ENCODE data around the gene CAMTA1.

CAMTA1 gene

GRCh38 chr1:7558481-7558880, 773.2 kb downstream of the CAMTA1 start:
- H3K4me3 ChIP-seq (ENCODE audit: low read length): no peak overlapping the region
- H3K27ac ChIP-seq (ENCODE audit: low read length): no peak overlapping the region
- TF ChIP-seq EZH2phosphoT487 (IDR thresholded peaks at IDR 0.05; ENCODE audit: low read length) (no peak), EZH2 (optimal IDR thresholded peaks at IDR 0.05; ENCODE audit: low read depth, low read length) (no peak)
- TF ChIP-seq, protein P1, sequence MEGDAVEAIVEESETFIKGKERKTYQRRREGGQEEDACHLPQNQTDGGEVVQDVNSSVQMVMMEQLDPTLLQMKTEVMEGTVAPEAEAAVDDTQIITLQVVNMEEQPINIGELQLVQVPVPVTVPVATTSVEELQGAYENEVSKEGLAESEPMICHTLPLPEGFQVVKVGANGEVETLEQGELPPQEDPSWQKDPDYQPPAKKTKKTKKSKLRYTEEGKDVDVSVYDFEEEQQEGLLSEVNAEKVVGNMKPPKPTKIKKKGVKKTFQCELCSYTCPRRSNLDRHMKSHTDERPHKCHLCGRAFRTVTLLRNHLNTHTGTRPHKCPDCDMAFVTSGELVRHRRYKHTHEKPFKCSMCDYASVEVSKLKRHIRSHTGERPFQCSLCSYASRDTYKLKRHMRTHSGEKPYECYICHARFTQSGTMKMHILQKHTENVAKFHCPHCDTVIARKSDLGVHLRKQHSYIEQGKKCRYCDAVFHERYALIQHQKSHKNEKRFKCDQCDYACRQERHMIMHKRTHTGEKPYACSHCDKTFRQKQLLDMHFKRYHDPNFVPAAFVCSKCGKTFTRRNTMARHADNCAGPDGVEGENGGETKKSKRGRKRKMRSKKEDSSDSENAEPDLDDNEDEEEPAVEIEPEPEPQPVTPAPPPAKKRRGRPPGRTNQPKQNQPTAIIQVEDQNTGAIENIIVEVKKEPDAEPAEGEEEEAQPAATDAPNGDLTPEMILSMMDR (IDR thresholded peaks at IDR 0.05; ENCODE audit: low read length): no peak
- H3K9ac ChIP-seq (ENCODE audit: low read length): no peak overlapping the region
- no peaks in the 10 kb centered on the region for H3K4me1 ChIP-seq (ENCODE audit: low read length)
- H3K9me2 ChIP-seq (replicated peaks; ENCODE audit: insufficient read depth, low read length): no peaks in the 10 kb centered on the region
- H3K4me2 ChIP-seq (ENCODE audit: low read depth, low read length): no peak overlapping the region
- no peaks in the 10 kb centered on the region for H3K36me3 ChIP-seq (replicated peaks; ENCODE audit: insufficient read depth, low read length)
- H2AFZ ChIP-seq (ENCODE audit: low read length): no peak overlapping the region
- H3K27me3 ChIP-seq (replicated peaks; ENCODE audit: insufficient read depth, low read length): peaks cover 99% of the 10 kb centered on the region
- H3K79me2 ChIP-seq (ENCODE audit: low read length): no peaks in the 10 kb centered on the region
- no peak for DNase-seq
- H3F3A ChIP-seq (ENCODE audit: insufficient read depth, low read length): no peaks in the 10 kb centered on the region
- H4K20me1 ChIP-seq (ENCODE audit: insufficient read depth, low read length): no peaks in the 10 kb centered on the region
- H3K9me3 ChIP-seq (replicated peaks; ENCODE audit: insufficient read depth, low read length): no peaks in the 10 kb centered on the region

DNA sequence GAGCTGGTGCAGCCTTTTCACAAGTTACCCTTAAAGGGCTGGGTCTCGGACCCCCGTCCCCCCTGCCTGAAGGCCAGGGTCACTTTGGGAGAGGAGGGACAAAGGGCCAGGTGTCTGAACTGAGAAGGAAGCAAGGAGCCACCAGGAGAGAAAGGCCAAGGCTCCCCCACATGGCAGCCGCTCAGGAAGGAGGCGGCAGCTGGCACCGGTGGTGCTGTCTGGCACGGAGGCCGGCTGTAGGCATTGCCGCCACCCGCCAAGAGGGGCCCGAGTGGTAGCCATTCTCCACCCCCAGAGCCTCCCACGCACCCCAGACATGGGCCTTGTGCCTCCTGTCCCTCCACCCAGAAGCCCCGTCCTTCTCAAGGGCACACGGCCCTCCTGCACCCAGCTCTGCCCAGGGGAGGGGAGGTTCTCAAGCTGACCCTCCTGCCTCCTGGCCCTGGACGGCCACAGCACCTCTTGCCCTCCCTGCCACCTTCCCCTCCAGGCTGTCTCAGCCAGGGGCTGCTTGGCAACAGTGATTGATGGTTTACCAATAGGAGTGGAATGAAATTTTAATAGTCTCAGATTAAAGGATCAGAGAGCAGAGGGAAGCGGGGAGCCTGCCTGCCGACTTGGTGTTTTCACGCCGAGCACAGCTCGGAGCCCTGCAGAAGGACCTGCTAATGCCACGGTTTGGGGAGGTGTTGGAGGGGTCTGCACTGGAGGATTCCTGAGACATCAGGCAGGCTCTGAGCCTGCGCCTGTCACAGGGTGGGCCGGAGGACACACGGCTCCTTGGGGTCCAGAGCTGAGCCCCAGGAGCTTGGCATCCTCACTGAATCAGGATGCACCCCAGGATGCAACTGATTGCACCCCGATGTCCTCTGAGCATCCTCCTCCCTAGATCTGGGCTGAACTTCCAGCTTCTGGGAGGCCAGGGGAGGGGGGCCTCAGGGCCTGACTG, 773.9 kb downstream of the CAMTA1 start:
- no peak for DNase-seq
- H3K4me2 ChIP-seq (ENCODE audit: low read depth, low read length): no peak overlapping the region
- no peaks in the 10 kb centered on the region for H3K9me2 ChIP-seq (replicated peaks; ENCODE audit: insufficient read depth, low read length)
- no peak overlapping the region for H3K27ac ChIP-seq (ENCODE audit: low read length)
- H2AFZ ChIP-seq (ENCODE audit: low read length): no peak overlapping the region
- H4K20me1 ChIP-seq (ENCODE audit: insufficient read depth, low read length): no peaks in the 10 kb centered on the region
- H3K9me3 ChIP-seq (replicated peaks; ENCODE audit: insufficient read depth, low read length): no peaks in the 10 kb centered on the region
- H3K4me1 ChIP-seq (ENCODE audit: low read length): no peaks in the 10 kb centered on the region
- peaks cover 100% of the 10 kb centered on the region for H3K27me3 ChIP-seq (replicated peaks; ENCODE audit: insufficient read depth, low read length)
- no peak overlapping the region for H3K9ac ChIP-seq (ENCODE audit: low read length)
- H3K79me2 ChIP-seq (ENCODE audit: low read length): no peaks in the 10 kb centered on the region
- TF ChIP-seq, protein P1 (IDR thresholded peaks at IDR 0.05; ENCODE audit: low read length): no peak
- TF ChIP-seq EZH2 (optimal IDR thresholded peaks at IDR 0.05; ENCODE audit: low read depth, low read length) (no peak), EZH2phosphoT487 (IDR thresholded peaks at IDR 0.05; ENCODE audit: low read length) (no peak)
- no peak overlapping the region for H3K4me3 ChIP-seq (ENCODE audit: low read length)
- H3K36me3 ChIP-seq (replicated peaks; ENCODE audit: insufficient read depth, low read length): no peaks in the 10 kb centered on the region
- H3F3A ChIP-seq (ENCODE audit: insufficient read depth, low read length): no peaks in the 10 kb centered on the region

GRCh38 chr1:7560128-7560527, 774.9 kb downstream of the CAMTA1 start:
- TF ChIP-seq EZH2phosphoT487 (IDR thresholded peaks at IDR 0.05; ENCODE audit: low read length) (no peak), EZH2 (optimal IDR thresholded peaks at IDR 0.05; ENCODE audit: low read depth, low read length) (no peak)
- TF ChIP-seq, protein P1 (IDR thresholded peaks at IDR 0.05; ENCODE audit: low read length): no peak
- no peak for DNase-seq
- Histone ChIP-seq H3K79me2 (ENCODE audit: low read length) (no peaks in the 10 kb centered on the region), H3K4me3 (ENCODE audit: low read length) (no peak overlapping the region), H3K9me2 (replicated peaks; ENCODE audit: insufficient read depth, low read length) (no peaks in the 10 kb centered on the region), H3K4me2 (ENCODE audit: low read depth, low read length) (no peak overlapping the region), H3F3A (ENCODE audit: insufficient read depth, low read length) (no peaks in the 10 kb centered on the region), H3K27me3 (replicated peaks; ENCODE audit: insufficient read depth, low read length) (peaks cover 94% of the 10 kb centered on the region), H3K9me3 (replicated peaks; ENCODE audit: insufficient read depth, low read length) (no peaks in the 10 kb centered on the region), H3K36me3 (replicated peaks; ENCODE audit: insufficient read depth, low read length) (no peaks in the 10 kb centered on the region), H3K9ac (ENCODE audit: low read length) (no peak overlapping the region), H3K4me1 (ENCODE audit: low read length) (no peaks in the 10 kb centered on the region), H4K20me1 (ENCODE audit: insufficient read depth, low read length) (no peaks in the 10 kb centered on the region), H2AFZ (ENCODE audit: low read length) (no peak overlapping the region), H3K27ac (ENCODE audit: low read length) (no peak overlapping the region)
